ENCODE data around the gene CRYM.

The CRYM gene

DNA sequence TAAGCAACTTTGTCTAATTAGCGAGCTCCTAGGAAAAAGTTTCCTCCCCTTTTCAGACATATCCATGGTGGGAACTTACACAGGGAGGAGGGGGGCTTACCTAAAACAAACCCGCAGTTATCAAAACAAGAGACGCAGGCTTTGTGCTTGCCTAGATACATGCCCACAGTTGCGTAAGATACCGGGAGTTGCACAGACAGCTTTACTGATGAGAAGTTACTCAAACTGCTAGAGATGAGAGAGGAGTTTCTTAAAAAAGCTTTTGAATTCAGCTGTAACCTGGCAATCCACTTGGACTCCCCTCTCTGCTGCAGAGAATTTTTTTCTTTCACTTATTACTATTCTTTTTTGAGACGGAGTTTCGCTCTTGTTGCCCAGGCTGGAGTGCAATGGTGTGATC lies 59.9 kb downstream of the CRYM start:
- Mint-ChIP-seq H3K36me3 (ENCODE audit: low read depth) (no peaks in the 10 kb centered on the region), H3K9me3 (peaks cover 8% of the 10 kb centered on the region), H3K4me3 (no peak overlapping the region), H3K4me1 (no peaks in the 10 kb centered on the region), H3K27ac (peak overlapping the region in 1 of 3 experiments; percentile 5), H3K27me3 (ENCODE audit: low read depth) (peaks cover 6% of the 10 kb centered on the region)
- TF ChIP-seq, protein P1, sequence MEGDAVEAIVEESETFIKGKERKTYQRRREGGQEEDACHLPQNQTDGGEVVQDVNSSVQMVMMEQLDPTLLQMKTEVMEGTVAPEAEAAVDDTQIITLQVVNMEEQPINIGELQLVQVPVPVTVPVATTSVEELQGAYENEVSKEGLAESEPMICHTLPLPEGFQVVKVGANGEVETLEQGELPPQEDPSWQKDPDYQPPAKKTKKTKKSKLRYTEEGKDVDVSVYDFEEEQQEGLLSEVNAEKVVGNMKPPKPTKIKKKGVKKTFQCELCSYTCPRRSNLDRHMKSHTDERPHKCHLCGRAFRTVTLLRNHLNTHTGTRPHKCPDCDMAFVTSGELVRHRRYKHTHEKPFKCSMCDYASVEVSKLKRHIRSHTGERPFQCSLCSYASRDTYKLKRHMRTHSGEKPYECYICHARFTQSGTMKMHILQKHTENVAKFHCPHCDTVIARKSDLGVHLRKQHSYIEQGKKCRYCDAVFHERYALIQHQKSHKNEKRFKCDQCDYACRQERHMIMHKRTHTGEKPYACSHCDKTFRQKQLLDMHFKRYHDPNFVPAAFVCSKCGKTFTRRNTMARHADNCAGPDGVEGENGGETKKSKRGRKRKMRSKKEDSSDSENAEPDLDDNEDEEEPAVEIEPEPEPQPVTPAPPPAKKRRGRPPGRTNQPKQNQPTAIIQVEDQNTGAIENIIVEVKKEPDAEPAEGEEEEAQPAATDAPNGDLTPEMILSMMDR (IDR thresholded peaks at IDR 0.05; ENCODE audit: unreplicated experiment in 3 of 3): no peak

DNA sequence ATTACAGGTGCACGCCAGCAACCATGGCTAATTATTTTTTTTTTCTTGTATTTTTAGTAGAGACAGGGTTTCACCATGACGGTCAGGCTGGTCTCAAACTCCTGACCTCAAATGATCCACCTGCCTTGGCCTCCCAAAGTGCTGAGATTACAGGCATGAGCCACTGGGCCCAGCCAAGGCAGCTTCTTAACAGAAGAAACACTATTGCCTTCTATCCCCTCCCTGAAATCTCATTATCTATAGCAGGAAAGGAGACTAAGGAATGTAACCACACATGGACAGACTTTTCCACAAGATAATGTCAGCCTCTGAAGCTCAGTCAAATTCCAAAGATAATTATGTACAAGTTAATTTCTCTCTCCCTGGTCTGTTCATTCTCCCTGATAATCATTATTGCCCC lies 61.0 kb downstream of the CRYM start:
- H3K4me1 Mint-ChIP-seq: no peaks in the 10 kb centered on the region

DNA sequence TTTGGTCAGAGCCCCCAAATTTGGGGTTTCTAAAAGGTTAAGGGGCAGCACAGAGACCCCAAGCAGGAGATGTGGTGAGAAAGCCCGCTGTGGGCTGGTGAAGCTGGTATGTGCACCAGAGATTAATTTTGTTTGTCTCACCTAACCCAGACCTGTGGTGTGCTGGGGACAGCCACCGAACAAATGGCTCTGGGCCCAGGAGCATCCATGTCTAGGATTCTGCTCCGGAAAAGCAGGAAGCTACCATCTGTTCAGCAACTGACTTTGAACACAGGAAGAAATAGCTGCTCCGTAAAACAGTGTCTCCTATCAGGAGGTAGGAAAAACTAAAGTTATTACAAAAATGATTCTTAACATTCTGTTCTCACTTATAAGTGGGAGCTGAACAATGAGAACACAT lies 64.0 kb downstream of the CRYM start:
- H3K36me3 Mint-ChIP-seq (ENCODE audit: low read depth): no peaks in the 10 kb centered on the region
- peaks cover 4% of the 10 kb centered on the region for H3K27me3 Mint-ChIP-seq (ENCODE audit: low read depth)
- H3K4me3 Mint-ChIP-seq: no peak overlapping the region
- no peak overlapping the region for H3K27ac Mint-ChIP-seq
- H3K4me1 Mint-ChIP-seq: no peaks in the 10 kb centered on the region
- H3K9me3 Mint-ChIP-seq: no peaks in the 10 kb centered on the region
- TF ChIP-seq, protein P1 (IDR thresholded peaks at IDR 0.05; ENCODE audit: unreplicated experiment in 3 of 3): no peak

More for the DNA sequence above, 61.0 kb downstream of the CRYM start:
- H3K27me3 Mint-ChIP-seq (ENCODE audit: low read depth): peaks cover 6% of the 10 kb centered on the region
- H3K27ac Mint-ChIP-seq: no peak overlapping the region
- H3K9me3 Mint-ChIP-seq: peaks cover 8% of the 10 kb centered on the region
- TF ChIP-seq, protein P1 (IDR thresholded peaks at IDR 0.05; ENCODE audit: unreplicated experiment in 3 of 3): no peak
- no peaks in the 10 kb centered on the region for H3K36me3 Mint-ChIP-seq (ENCODE audit: low read depth)
- no peak overlapping the region for H3K4me3 Mint-ChIP-seq

DNA sequence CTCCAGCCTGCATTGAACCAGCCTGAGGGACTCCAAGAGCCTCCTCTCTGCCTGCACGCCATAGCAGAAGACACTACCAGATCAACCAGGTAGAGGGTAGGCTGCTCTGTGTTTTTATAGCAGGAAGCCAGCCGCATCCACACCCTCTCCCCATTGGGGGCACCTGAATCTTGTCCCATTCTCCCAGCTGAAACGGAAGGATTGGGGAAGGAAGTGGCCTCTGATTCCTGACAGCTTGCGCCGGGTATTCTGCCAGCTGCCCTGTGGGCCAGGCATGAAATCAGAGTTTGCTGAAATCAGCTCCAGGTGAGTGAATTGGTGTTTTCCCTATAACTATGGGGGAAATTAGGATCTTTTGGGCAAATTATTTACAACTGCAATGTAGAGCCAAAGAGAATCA lies 66.6 kb downstream of the CRYM start, which contains the start of gene ZP2:
TSS of gene ZP2 (minus strand) at position 89 of the 400 bp plus-strand sequence. CDS start at position 62, 27 bp downstream.
- H3K36me3 Mint-ChIP-seq (ENCODE audit: low read depth): no peaks in the 10 kb centered on the region
- H3K27ac Mint-ChIP-seq: no peak within 1 kb of the TSS
- TF ChIP-seq, protein P1 (IDR thresholded peaks at IDR 0.05; ENCODE audit: unreplicated experiment in 3 of 3): no peak
- H3K4me1 Mint-ChIP-seq: no peaks in the 10 kb centered on the region
- no peaks in the 10 kb centered on the region for H3K9me3 Mint-ChIP-seq
- H3K27me3 Mint-ChIP-seq (ENCODE audit: low read depth): peaks cover 8% of the 10 kb centered on the region
- H3K4me3 Mint-ChIP-seq: no peak within 1 kb of the TSS

All from nephron (organoid).